ENCODE measurements around the gene TSHZ2.

Gene TSHZ2

DNA sequence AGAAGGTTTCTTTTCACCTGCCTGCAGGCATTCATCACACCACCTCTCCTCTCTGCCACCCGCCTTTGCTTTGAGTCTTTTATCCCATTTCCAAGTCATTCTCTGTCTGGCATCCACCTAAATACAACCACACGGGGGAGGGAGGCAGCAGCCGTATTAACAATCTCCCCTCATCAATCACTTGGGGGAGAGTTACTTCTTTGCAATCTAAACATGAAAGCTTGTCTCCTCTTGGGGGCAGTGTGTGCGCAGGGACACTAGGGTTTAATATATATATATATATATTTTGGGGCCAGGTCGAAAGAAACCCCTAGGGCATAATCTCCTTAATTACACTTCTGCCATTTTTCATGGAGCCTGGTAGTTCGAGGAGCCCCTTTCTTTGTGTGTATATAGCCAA is 214.5 kb downstream of the TSHZ2 start:
- H3K4me3 ChIP-seq = no peak overlapping the region
- H3K27ac ChIP-seq = no peak overlapping the region
- no peak overlapping the region for H3K9ac ChIP-seq
- H3K4me1 ChIP-seq = peaks cover 0 to 17% (median 13%) of the 10 kb centered on the region in 10 experiments; a peak in 12 of 20 replicates
- H3K9me3 ChIP-seq (replicated peaks in 1 of 11) = no peaks in the 10 kb centered on the region
- H3K4me2 ChIP-seq = peak overlapping the region in 4 of 11 experiments; percentile 36 to 53 (median 47); a peak in 5 of 22 replicates
- no peaks in the 10 kb centered on the region for H3K36me3 ChIP-seq
- H4K20me1 ChIP-seq = no peaks in the 10 kb centered on the region
- no peak for TF ChIP-seq Cebpa-rat (IDR thresholded peaks at IDR 0.05)
- no peaks in the 10 kb centered on the region for H3K27me3 ChIP-seq

DNA sequence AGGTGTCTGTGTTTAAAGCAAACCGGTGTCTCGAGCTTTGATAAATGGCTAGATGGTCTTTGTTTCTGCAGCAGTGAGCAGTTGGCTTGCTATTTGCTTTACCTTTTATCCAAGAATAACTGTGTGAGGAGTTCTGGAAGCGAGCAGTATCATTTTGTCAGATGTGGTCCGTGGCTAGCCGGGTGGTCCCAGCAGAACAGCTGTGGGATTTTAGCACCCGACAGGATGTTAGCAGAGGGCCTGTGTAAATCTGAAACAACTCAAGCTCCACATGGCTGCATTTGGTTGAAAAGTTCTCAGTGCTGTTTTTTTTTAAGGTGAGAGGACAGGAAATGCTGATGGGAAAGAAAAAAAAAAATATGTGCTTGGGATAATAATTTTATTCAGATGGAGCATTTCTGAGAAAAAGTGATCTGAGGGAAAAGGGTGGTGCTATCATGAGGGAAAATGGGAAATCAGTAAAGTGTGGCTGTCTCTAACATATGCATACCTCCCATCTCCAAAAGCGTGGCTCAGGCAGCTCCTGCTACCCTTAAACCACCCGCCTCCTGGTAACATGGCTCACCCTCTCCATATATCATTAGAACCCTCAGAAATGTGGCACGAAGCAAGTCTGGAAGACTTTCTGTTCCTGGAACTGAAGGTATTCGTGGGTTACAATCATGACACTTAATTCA is 215.4 kb downstream of the TSHZ2 start:
- Histone ChIP-seq H3K36me3 (no peaks in the 10 kb centered on the region), H3K4me3 (no peak overlapping the region), H3K27me3 (no peaks in the 10 kb centered on the region)

DNA sequence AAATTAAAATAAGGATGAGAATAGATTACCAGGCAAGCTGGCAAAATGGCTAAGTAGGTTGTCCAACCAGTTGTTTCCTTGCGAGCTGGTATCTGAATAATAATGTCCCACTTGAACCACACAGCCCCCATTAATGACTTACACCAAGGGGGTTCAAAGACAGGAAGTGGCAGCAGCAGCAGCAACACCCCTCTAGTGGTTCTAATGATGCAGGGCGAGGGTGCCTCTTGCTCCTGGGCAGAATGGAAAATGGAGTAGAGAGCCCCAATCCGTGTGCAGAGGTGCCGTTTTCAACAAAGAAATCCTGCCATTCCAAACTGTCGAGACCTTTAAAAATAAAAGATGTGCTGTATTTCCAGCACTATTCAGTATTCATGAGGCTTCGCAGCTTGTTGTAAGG is 218.1 kb downstream of the TSHZ2 start:
- peaks cover 0 to 17% (median 13%) of the 10 kb centered on the region in 10 experiments; a peak in 12 of 20 replicates for H3K4me1 ChIP-seq
- H3K4me3 ChIP-seq = no peak overlapping the region
- no peak overlapping the region for H3K27ac ChIP-seq
- H4K20me1 ChIP-seq = no peaks in the 10 kb centered on the region
- H3K4me2 ChIP-seq = no peak overlapping the region
- H3K9ac ChIP-seq = no peak overlapping the region
- no peaks in the 10 kb centered on the region for H3K27me3 ChIP-seq
- TF ChIP-seq Cebpa-rat (IDR thresholded peaks at IDR 0.05) = no peak
- no peaks in the 10 kb centered on the region for H3K36me3 ChIP-seq
- no peaks in the 10 kb centered on the region for H3K9me3 ChIP-seq (replicated peaks in 1 of 11)

More for the DNA sequence above, 215.4 kb downstream of the TSHZ2 start:
- Histone ChIP-seq H4K20me1 (no peaks in the 10 kb centered on the region), H3K27ac (no peak overlapping the region), H3K9me3 (replicated peaks in 1 of 11) (no peaks in the 10 kb centered on the region), H3K4me2 (peak overlapping the region in 8 of 11 experiments; percentile 22 to 61 (median 40); a peak in 15 of 22 replicates), H3K4me1 (peaks cover 0 to 17% (median 13%) of the 10 kb centered on the region in 10 experiments; a peak in 12 of 20 replicates), H3K9ac (no peak overlapping the region)
- no peak for TF ChIP-seq Cebpa-rat (IDR thresholded peaks at IDR 0.05)

DNA sequence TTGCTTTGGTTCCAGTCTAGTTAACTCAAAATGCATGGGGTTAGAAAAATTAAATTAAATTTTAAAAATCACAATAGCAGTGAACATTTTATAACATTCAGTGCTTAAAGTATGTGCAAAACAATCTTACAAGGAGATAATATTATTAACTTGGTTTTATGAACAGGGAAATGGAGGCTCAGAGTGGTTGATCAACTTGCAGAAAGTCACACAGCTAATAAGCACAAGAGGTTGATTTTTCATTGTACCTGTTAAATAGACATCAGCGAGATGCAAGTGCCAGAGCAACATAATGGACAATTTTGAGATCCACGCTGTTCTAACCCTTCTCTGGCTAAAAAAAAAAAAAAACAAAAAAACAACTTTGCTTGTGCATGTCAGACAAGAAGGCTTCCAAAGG is 219.8 kb downstream of the TSHZ2 start:
- no peaks in the 10 kb centered on the region for H3K36me3 ChIP-seq
- H4K20me1 ChIP-seq = no peaks in the 10 kb centered on the region
- H3K27ac ChIP-seq = no peak overlapping the region
- H3K9me3 ChIP-seq (replicated peaks in 1 of 11) = no peaks in the 10 kb centered on the region
- peaks cover 0 to 14% (median 12%) of the 10 kb centered on the region in 10 experiments; a peak in 12 of 20 replicates for H3K4me1 ChIP-seq
- no peak overlapping the region for H3K4me2 ChIP-seq
- no peak overlapping the region for H3K9ac ChIP-seq
- no peak overlapping the region for H3K4me3 ChIP-seq
- H3K27me3 ChIP-seq = no peaks in the 10 kb centered on the region
- TF ChIP-seq Cebpa-rat (IDR thresholded peaks at IDR 0.05) = no peak

DNA sequence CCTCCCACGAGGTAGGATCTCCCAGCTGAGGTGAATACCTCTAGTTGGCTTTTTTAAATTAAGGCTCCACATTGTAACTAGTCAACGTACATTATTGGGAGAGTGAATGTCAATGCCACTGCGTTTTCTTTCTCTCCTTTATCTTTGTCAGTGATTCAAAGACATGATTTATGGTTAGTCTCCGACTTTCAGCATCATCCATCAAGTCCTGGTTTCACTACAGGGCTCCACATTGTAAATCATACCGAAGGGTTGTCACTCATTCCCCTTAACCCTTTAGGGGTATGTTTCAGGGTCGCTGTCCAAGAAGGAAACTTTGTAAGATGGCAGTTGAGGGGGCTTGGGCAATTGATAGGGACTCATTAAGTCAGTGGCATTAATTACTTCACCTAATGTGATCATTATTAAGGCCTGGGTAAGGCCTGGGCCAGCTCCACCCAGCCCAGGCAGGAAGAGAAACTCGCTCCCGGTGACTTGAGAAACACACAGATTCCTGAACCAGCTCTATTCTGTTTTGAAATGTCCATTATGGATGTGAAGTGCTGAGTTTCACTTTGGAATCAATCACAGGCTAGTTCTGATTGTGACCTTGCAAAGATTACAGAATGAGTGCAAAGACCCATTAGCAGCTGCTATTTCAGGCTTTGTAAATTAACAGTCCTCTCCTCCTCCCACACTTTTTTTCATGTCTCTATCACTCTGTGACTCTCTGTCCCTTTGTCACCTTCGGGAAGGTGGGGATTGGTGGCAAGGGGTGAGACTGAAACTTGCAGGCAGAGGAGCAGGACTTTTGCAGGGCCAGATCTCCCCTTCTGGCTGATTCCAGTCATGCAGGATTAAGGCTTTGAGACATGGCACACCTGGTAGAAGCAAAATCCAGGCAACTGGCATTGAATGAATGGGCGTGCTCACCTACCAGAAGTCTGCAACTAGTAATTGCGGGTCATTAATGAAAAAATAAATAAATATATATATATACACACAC is 222.4 kb downstream of the TSHZ2 start:
- H3K4me1 ChIP-seq = no peaks in the 10 kb centered on the region
- H3K9ac ChIP-seq = no peak overlapping the region
- no peak overlapping the region for H3K27ac ChIP-seq
- no peak for TF ChIP-seq Cebpa-rat (IDR thresholded peaks at IDR 0.05)
- H3K9me3 ChIP-seq (replicated peaks in 1 of 11) = no peaks in the 10 kb centered on the region
- no peak overlapping the region for H3K4me2 ChIP-seq
- H4K20me1 ChIP-seq = no peaks in the 10 kb centered on the region
- H3K36me3 ChIP-seq = no peaks in the 10 kb centered on the region
- no peak overlapping the region for H3K4me3 ChIP-seq
- no peaks in the 10 kb centered on the region for H3K27me3 ChIP-seq

DNA sequence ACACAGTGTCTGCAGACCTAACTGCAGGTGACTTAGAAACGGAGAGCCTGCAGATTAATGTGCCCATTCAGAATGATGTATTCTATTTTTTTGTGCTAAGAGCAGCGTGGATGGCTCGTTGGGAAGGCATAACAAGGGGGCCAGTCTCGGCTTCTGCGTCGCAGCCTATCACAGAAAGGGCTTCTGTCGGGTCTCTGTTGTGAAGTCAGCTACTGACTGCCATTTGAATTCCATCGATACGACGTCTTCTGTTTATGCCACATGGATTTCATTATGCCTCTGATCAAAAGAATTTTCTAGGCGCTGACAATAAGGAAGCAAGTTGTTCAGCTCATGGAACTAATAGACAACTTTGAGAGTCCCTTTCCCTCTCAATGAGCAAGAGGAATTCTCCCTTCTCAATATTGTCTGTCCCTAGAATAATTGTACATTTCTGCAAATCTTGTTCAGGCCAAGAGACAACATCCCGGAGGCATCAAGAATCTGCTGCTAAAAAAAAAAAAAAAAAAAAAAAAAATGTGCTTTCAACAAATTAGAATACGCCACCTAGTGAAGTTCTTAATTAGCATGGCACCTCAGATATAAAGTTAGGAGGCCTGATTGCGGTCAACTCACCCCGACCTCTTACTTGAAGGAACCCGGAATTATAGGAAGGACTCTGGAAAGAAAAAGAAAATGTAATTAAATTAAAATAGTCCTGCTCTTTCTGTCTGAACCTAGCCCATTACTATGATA is 223.9 kb downstream of the TSHZ2 start:
- Histone ChIP-seq H3K9me3 (replicated peaks in 1 of 11) (no peaks in the 10 kb centered on the region), H3K27me3 (no peaks in the 10 kb centered on the region), H3K9ac (no peak overlapping the region), H3K27ac (no peak overlapping the region), H4K20me1 (no peaks in the 10 kb centered on the region), H3K4me3 (no peak overlapping the region), H3K36me3 (no peaks in the 10 kb centered on the region), H3K4me1 (no peaks in the 10 kb centered on the region), H3K4me2 (no peak overlapping the region)
- no peak for TF ChIP-seq Cebpa-rat (IDR thresholded peaks at IDR 0.05)

DNA sequence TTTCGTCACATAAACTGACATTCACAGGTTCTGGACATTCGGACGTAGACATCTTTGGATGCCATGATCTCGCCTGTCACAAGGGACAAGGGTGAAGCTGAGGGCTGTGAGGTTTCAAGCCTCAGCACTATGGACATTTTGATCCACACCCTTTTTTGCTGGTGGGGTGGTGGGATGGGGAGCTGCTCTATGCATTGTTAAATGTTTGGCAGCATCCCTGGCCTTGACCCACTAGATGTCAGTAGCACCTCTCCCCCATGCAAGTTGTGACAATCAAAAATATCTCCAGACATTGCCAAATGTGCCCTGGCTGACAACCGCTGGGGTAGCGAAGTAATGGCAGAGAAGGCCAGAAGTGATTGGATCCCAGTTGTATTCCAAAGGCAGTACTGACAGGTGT is 229.4 kb downstream of the TSHZ2 start:
- Histone ChIP-seq H3K4me3 (no peak overlapping the region), H4K20me1 (no peaks in the 10 kb centered on the region), H3K36me3 (no peaks in the 10 kb centered on the region), H3K4me1 (no peaks in the 10 kb centered on the region), H3K27me3 (no peaks in the 10 kb centered on the region), H3K9me3 (replicated peaks in 1 of 11) (no peaks in the 10 kb centered on the region), H3K27ac (no peak overlapping the region), H3K4me2 (no peak overlapping the region), H3K9ac (no peak overlapping the region)
- no peak for TF ChIP-seq Cebpa-rat (IDR thresholded peaks at IDR 0.05)

DNA sequence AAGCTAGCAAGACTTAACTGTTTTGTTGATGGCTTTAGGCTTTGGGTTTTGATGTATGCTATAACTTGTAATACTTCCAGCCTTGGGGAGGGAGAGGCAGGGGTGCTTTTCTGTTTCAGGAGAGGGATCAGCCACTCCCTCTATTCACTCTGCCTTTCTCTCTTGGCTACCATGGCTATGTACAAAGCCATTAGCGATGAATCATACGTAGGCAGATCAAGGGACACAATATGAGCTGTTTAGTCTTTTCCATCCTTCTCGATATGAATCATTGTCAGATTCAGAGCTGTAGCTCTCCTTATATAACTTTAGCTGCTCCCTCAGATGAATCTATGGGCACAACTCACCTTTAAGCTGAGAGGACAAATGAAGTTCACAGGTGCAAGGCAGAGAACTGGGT is 230.6 kb downstream of the TSHZ2 start:
- Histone ChIP-seq H3K27ac (no peak overlapping the region), H3K9ac (no peak overlapping the region), H3K4me1 (no peaks in the 10 kb centered on the region), H3K36me3 (no peaks in the 10 kb centered on the region), H3K9me3 (replicated peaks in 1 of 11) (no peaks in the 10 kb centered on the region), H4K20me1 (no peaks in the 10 kb centered on the region), H3K27me3 (no peaks in the 10 kb centered on the region), H3K4me3 (no peak overlapping the region), H3K4me2 (no peak overlapping the region)
- TF ChIP-seq Cebpa-rat (IDR thresholded peaks at IDR 0.05) = no peak

DNA sequence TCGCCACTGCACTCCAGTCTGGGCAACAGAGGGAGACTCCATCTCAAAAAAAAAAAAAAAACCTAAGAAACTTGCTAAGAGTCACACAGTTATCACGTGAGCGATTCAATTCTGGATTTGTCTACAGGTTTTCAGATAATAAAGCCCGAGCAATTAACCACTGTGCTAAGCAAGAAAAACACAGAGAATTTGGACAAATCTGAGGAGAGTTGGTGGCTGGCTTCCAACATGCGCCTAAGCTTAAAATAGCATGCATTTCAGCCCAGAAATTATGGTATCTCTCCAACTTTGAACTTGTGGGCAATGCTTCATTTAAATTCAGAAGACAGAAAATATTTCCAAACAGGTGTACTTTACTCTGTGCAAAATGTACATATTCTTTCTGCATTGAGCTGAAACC is 232.9 kb downstream of the TSHZ2 start:
- no peak for TF ChIP-seq Cebpa-rat (IDR thresholded peaks at IDR 0.05)
- H3K27me3 ChIP-seq = no peaks in the 10 kb centered on the region

More for the DNA sequence above, 232.9 kb downstream of the TSHZ2 start:
- no peak overlapping the region for H3K9ac ChIP-seq
- no peak overlapping the region for H3K4me2 ChIP-seq
- no peaks in the 10 kb centered on the region for H3K4me1 ChIP-seq
- H3K27ac ChIP-seq = no peak overlapping the region
- H3K9me3 ChIP-seq (replicated peaks in 1 of 11) = no peaks in the 10 kb centered on the region
- no peaks in the 10 kb centered on the region for H4K20me1 ChIP-seq
- H3K4me3 ChIP-seq = no peak overlapping the region
- H3K36me3 ChIP-seq = no peaks in the 10 kb centered on the region

All from BLaER1 treated with 17β-estradiol and CSF1 and Interleukin-3, amounts not matched to agents 10 nM and 100 nM (cell line).